ENCODE results near the gene LETM1.

The LETM1 gene

GRCh38 chr4:1895971-1896657 lies 40.2 kb upstream of the LETM1 start:
- TF ChIP-seq, protein P1, sequence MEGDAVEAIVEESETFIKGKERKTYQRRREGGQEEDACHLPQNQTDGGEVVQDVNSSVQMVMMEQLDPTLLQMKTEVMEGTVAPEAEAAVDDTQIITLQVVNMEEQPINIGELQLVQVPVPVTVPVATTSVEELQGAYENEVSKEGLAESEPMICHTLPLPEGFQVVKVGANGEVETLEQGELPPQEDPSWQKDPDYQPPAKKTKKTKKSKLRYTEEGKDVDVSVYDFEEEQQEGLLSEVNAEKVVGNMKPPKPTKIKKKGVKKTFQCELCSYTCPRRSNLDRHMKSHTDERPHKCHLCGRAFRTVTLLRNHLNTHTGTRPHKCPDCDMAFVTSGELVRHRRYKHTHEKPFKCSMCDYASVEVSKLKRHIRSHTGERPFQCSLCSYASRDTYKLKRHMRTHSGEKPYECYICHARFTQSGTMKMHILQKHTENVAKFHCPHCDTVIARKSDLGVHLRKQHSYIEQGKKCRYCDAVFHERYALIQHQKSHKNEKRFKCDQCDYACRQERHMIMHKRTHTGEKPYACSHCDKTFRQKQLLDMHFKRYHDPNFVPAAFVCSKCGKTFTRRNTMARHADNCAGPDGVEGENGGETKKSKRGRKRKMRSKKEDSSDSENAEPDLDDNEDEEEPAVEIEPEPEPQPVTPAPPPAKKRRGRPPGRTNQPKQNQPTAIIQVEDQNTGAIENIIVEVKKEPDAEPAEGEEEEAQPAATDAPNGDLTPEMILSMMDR (IDR thresholded peaks at IDR 0.05; ENCODE audit: unreplicated experiment in 3 of 3), result no peak
- H3K27ac Mint-ChIP-seq, result no peak overlapping the region
- no peak overlapping the region for H3K4me3 Mint-ChIP-seq
- H3K36me3 Mint-ChIP-seq (ENCODE audit: low read depth), result peaks cover 37% of the 10 kb centered on the region
- no peaks in the 10 kb centered on the region for H3K9me3 Mint-ChIP-seq
- H3K27me3 Mint-ChIP-seq (ENCODE audit: low read depth), result no peaks in the 10 kb centered on the region
- H3K4me1 Mint-ChIP-seq, result peaks cover 12% of the 10 kb centered on the region

GRCh38 chr4:1890979-1891570 lies 35.1 kb upstream of the LETM1 start:
- Mint-ChIP-seq H3K4me3 (no peak overlapping the region), H3K4me1 (peaks cover 10% of the 10 kb centered on the region), H3K27ac (peak overlapping the region in 1 of 3 experiments; percentile 46), H3K9me3 (no peaks in the 10 kb centered on the region), H3K27me3 (ENCODE audit: low read depth) (no peaks in the 10 kb centered on the region), H3K36me3 (ENCODE audit: low read depth) (peaks cover 40% of the 10 kb centered on the region)
- TF ChIP-seq, protein P1 (IDR thresholded peaks at IDR 0.05; ENCODE audit: unreplicated experiment in 3 of 3), result no peak

DNA sequence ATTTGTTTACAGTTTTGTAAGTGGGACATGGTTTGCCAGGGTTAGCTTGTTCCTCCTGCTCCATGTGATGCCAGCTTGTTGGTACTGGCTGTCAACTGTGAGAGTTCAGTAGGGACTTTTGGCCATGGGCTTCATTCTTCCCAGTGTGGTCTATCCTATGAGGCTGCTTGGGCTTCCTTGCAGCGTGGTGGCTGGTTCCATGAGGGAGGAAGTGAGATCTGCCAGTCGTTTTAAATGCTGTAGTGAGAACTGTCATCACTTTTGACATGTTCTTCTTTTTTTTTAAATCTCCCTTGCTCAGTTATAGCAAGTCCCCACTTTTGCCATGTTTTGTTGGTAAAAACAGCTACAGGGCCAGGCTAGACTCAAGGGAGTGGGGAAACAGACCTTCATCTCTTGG lies 31.1 kb upstream of the LETM1 start:
- Mint-ChIP-seq H3K27me3 (ENCODE audit: low read depth) (no peaks in the 10 kb centered on the region), H3K4me1 (peaks cover 18% of the 10 kb centered on the region), H3K9me3 (no peaks in the 10 kb centered on the region), H3K4me3 (no peak overlapping the region), H3K36me3 (ENCODE audit: low read depth) (peaks cover 17% of the 10 kb centered on the region), H3K27ac (no peak overlapping the region)
- TF ChIP-seq, protein P1 (IDR thresholded peaks at IDR 0.05; ENCODE audit: unreplicated experiment in 3 of 3), result no peak

GRCh38 chr4:1885414-1885813 lies 29.5 kb upstream of the LETM1 start:
- Mint-ChIP-seq H3K9me3 (no peaks in the 10 kb centered on the region), H3K27me3 (ENCODE audit: low read depth) (no peaks in the 10 kb centered on the region), H3K4me1 (peaks cover 22% of the 10 kb centered on the region), H3K4me3 (no peak overlapping the region), H3K27ac (peak overlapping the region in 1 of 3 experiments; percentile 49), H3K36me3 (ENCODE audit: low read depth) (peaks cover 18% of the 10 kb centered on the region)
- TF ChIP-seq, protein P1 (IDR thresholded peaks at IDR 0.05; ENCODE audit: unreplicated experiment in 3 of 3), result no peak

DNA sequence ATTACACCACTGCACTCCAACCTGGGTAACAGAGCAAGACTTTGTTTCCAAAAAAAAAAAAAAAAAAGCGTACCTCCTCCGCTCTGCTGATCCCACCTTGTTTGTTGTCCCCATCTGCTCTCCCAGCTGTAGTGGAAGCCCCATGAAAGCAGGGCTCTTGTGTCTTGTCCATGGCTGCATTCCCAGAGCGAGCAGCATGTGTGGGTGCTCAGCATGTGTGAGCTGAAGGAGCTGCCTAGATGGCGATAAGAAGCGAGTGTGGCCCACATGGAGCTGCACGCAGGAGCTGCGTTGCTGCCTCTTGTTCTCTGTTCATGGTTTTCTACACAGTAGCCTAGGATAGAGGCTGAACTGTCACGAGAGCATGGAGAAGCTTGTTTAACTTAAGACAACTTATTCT lies 27.6 kb upstream of the LETM1 start:
- TF ChIP-seq, protein P1 (IDR thresholded peaks at IDR 0.05; ENCODE audit: unreplicated experiment in 3 of 3), result no peak
- H3K4me1 Mint-ChIP-seq, result peaks cover 24% of the 10 kb centered on the region
- peaks cover 15% of the 10 kb centered on the region for H3K36me3 Mint-ChIP-seq (ENCODE audit: low read depth)
- H3K9me3 Mint-ChIP-seq, result no peaks in the 10 kb centered on the region
- no peaks in the 10 kb centered on the region for H3K27me3 Mint-ChIP-seq (ENCODE audit: low read depth)
- H3K27ac Mint-ChIP-seq, result peak overlapping the region in 2 of 3 experiments; percentile 37 to 46
- H3K4me3 Mint-ChIP-seq, result no peak overlapping the region

- H3K4me1 Mint-ChIP-seq, result peaks cover 21% of the 10 kb centered on the region
- H3K9me3 Mint-ChIP-seq, result no peaks in the 10 kb centered on the region
- H3K27ac Mint-ChIP-seq, result no peak overlapping the region
- peaks cover 15% of the 10 kb centered on the region for H3K36me3 Mint-ChIP-seq (ENCODE audit: low read depth)
- no peaks in the 10 kb centered on the region for H3K27me3 Mint-ChIP-seq (ENCODE audit: low read depth)
- TF ChIP-seq, protein P1 (IDR thresholded peaks at IDR 0.05; ENCODE audit: unreplicated experiment in 3 of 3), result no peak
- no peak overlapping the region for H3K4me3 Mint-ChIP-seq
These were observed 26.9 kb upstream of the LETM1 start for GRCh38 chr4:1882850-1883271.

All from nephron (organoid).